HepG2 (cell line): ENCODE results near the gene FYB1. TPM values are rescaled to one million over a fixed set of nuclear protein-coding genes. Genes with fewer than 3 reads are reported as not detected.

Experiments
- ATF7 ChIP-seq, 2 experiments: fragments of 450-650 bp in 1 of 2; sonication (generic) in 1 of 2; formaldehyde crosslinking in 1 of 2; IDR thresholded peaks; 2 replicates each; pipeline versions ENCODE4 v1.4.0 to v1.6.1; 2016 to 2020; ENCODE audit warnings: antibody characterized with exemption in 1 of 2, mild to moderate bottlenecking in 1 of 2, missing genetic modification reagents in 1 of 2
- ELF3 ChIP-seq: IDR thresholded peaks from 2 replicates; pipeline ENCODE4 v1.6.1; 2016; ENCODE audit warnings: missing genetic modification reagents, missing compliant biosample characterization
- KDM2A ChIP-seq: sonication (generic); formaldehyde crosslinking; IDR thresholded peaks from 2 replicates; pipeline ENCODE4 v1.4.0; 2020; ENCODE audit warnings: low read depth, missing genetic modification reagents, borderline replicate concordance
- KMT2B ChIP-seq: IDR thresholded peaks from 2 replicates; pipeline ENCODE4 v1.6.1; 2016; ENCODE audit warnings: missing genetic modification reagents, missing compliant biosample characterization
- MXI1 ChIP-seq: IDR thresholded peaks from 3 replicates; pipeline ENCODE4 v1.6.1; 2012; ENCODE audit warnings: low read depth, low read length, inconsistent platforms, borderline replicate concordance
- NCOA1 ChIP-seq: sonication (generic); formaldehyde crosslinking; IDR thresholded peaks from 2 replicates; pipeline ENCODE4 v1.9.0; 2021; ENCODE audit warnings: missing genetic modification reagents
- PAF1 ChIP-seq: IDR thresholded peaks from 2 replicates; pipeline ENCODE4 v1.6.1; 2016; ENCODE audit warnings: missing genetic modification reagents, missing compliant biosample characterization
- PHF21A ChIP-seq: sonication (generic); formaldehyde crosslinking; IDR thresholded peaks from 2 replicates; pipeline ENCODE4 v1.5.0; 2020; ENCODE audit warnings: mild to moderate bottlenecking, missing genetic modification reagents
- REL ChIP-seq: sonication (generic); formaldehyde crosslinking; conservative IDR thresholded peaks from 2 replicates; pipeline ENCODE4 v1.8.0; 2022; ENCODE audit warnings: mild to moderate bottlenecking, missing genetic modification reagents, moderate library complexity
- SIX1 ChIP-seq: sonication (generic); formaldehyde crosslinking; IDR thresholded peaks from 2 replicates; pipeline ENCODE4 v1.4.0; 2020; ENCODE audit warnings: missing genetic modification reagents, borderline replicate concordance
- SMARCC2 ChIP-seq: fragments of 450-650 bp; IDR thresholded peaks from 2 replicates; pipeline ENCODE4 v1.6.1; 2017; ENCODE audit warnings: antibody characterized with exemption, mild to moderate bottlenecking
- SNAPC2 ChIP-seq: sonication (generic); formaldehyde crosslinking; IDR thresholded peaks from 2 replicates; pipeline ENCODE4 v1.8.1; 2022; ENCODE audit warnings: mild to moderate bottlenecking, missing genetic modification reagents
- TAF15 ChIP-seq: fragments of 200-400 bp; formaldehyde crosslinking; IDR thresholded peaks from one replicate; pipeline ENCODE4 v1.6.1; 2018; ENCODE audit warnings: mild to moderate bottlenecking, low read depth, low read length; ENCODE audit not compliant: poor library complexity, severe bottlenecking
- TBX2 ChIP-seq: sonication (generic); formaldehyde crosslinking; IDR thresholded peaks from 2 replicates; pipeline ENCODE4 v1.5.0; 2020; ENCODE audit warnings: missing genetic modification reagents, mild to moderate bottlenecking, borderline replicate concordance
- TEAD3 ChIP-seq: optimal IDR thresholded peaks from 2 replicates; pipeline ENCODE3; 2016; ENCODE audit warnings: borderline replicate concordance
- ZNF317 ChIP-seq: sonication (generic); formaldehyde crosslinking; IDR thresholded peaks from 2 replicates; pipeline ENCODE4 v1.5.0; 2020; ENCODE audit warnings: mild to moderate bottlenecking, missing genetic modification reagents
- ZNF564 ChIP-seq: sonication (generic); formaldehyde crosslinking; IDR thresholded peaks from 2 replicates; pipeline ENCODE4 v1.8.1; 2023; ENCODE audit warnings: mild to moderate bottlenecking, missing genetic modification reagents
- ZNF605 ChIP-seq: sonication (generic); formaldehyde crosslinking; IDR thresholded peaks from 2 replicates; pipeline ENCODE4 v1.8.0; 2022; ENCODE audit warnings: mild to moderate bottlenecking, missing genetic modification reagents
- polyA plus RNA-seq, 8 experiments: library from polyadenylated mRNA; depleted of rRNA in 3 of 8; stranded (reverse) in 7 of 8; unstranded in 1 of 8; fragments of >200 nt; fragmentation: Illumina TruSeq in 4 of 8; extraction: Trizol in 4 of 8; gene quantifications; 2 replicates each; pipeline versions ENCODE4 v1.2.1 to v1.2.3, GENCODE V29; 2011 to 2016; ENCODE audit warnings: low read depth in 4 of 8, missing spikeins in 1 of 8, mixed read lengths in 1 of 8; ENCODE audit not compliant: insufficient read depth in 1 of 8
- total RNA-seq, 5 experiments: library from RNA; depleted of rRNA; stranded (reverse); fragments of >200 nt; fragmentation: Illumina TruSeq; extraction: Trizol; gene quantifications; 2 replicates each; pipeline ENCODE4 v1.2.3, GENCODE V29; 2016; ENCODE audit warnings: low read depth in 1 of 5
- TF ChIP-seq, protein P1 (sequence below): sonication (generic); formaldehyde crosslinking; IDR thresholded peaks from 2 replicates; pipeline ENCODE4 v1.8.0; 2022; ENCODE audit warnings: mild to moderate bottlenecking, missing genetic modification reagents, moderate library complexity
- TF ChIP-seq, protein P2 (sequence below), 2 experiments: IDR thresholded peaks; 2 replicates each; pipeline ENCODE4 v1.6.1; 2011 to 2012; ENCODE audit warnings: low read length in 2 of 2, borderline replicate concordance in 1 of 2, low read depth in 1 of 2, mild to moderate bottlenecking in 1 of 2, moderate library complexity in 1 of 2
- TF ChIP-seq, protein P3 (sequence below): sonication (generic); formaldehyde crosslinking; IDR thresholded peaks from 2 replicates; pipeline ENCODE4 v1.5.1; 2020; ENCODE audit warnings: mild to moderate bottlenecking, missing genetic modification reagents, borderline replicate concordance

The FYB1 gene
- total and polyA plus RNA-seq, 2 of the 13 experiments (the other 11 are each of a cell fraction or from before 2014, with no cell fraction given): 0.03 TPM; not detected in 1

- TF ChIP-seq, protein P1, sequence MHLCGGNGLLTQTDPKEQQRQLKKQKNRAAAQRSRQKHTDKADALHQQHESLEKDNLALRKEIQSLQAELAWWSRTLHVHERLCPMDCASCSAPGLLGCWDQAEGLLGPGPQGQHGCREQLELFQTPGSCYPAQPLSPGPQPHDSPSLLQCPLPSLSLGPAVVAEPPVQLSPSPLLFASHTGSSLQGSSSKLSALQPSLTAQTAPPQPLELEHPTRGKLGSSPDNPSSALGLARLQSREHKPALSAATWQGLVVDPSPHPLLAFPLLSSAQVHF (CRISPR knock-in tag): no peak
- TF ChIP-seq, protein P2, sequence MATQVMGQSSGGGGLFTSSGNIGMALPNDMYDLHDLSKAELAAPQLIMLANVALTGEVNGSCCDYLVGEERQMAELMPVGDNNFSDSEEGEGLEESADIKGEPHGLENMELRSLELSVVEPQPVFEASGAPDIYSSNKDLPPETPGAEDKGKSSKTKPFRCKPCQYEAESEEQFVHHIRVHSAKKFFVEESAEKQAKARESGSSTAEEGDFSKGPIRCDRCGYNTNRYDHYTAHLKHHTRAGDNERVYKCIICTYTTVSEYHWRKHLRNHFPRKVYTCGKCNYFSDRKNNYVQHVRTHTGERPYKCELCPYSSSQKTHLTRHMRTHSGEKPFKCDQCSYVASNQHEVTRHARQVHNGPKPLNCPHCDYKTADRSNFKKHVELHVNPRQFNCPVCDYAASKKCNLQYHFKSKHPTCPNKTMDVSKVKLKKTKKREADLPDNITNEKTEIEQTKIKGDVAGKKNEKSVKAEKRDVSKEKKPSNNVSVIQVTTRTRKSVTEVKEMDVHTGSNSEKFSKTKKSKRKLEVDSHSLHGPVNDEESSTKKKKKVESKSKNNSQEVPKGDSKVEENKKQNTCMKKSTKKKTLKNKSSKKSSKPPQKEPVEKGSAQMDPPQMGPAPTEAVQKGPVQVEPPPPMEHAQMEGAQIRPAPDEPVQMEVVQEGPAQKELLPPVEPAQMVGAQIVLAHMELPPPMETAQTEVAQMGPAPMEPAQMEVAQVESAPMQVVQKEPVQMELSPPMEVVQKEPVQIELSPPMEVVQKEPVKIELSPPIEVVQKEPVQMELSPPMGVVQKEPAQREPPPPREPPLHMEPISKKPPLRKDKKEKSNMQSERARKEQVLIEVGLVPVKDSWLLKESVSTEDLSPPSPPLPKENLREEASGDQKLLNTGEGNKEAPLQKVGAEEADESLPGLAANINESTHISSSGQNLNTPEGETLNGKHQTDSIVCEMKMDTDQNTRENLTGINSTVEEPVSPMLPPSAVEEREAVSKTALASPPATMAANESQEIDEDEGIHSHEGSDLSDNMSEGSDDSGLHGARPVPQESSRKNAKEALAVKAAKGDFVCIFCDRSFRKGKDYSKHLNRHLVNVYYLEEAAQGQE (IDR thresholded peaks at IDR 0.05; ENCODE audit: borderline replicate concordance in 1 of 2, low read depth in 1 of 2, low read length in 2 of 2): peak in 1 of 2 experiments; percentile 31; a peak in 1 of 4 replicates
- TF ChIP-seq PAF1 (no peak), ZNF317 (CRISPR knock-in tag) (peak; percentile 61; the same call in 1 of the 2 replicates), MXI1 (no peak), SNAPC2 (no peak), REL (no peak), TEAD3 (peak; percentile 18), ATF7 (IDR thresholded peaks at IDR 0.05) (no peak), ATF7 (CRISPR knock-in tag; IDR thresholded peaks at IDR 0.05) (no peak), ZNF605 (CRISPR knock-in tag) (no peak), SIX1 (peak; percentile 31; the same call in 1 of the 2 replicates), ELF3 (CRISPR knock-in tag) (peak; percentile 47), KMT2B (no peak), TBX2 (CRISPR knock-in tag) (peak; percentile 17; the same call in 1 of the 2 replicates), ZNF564 (CRISPR knock-in tag) (no peak), SMARCC2 (no peak), PHF21A (no peak), NCOA1 (CRISPR knock-in tag) (no peak), TAF15 (no peak), KDM2A (peak; percentile 34; the same call in 1 of the 2 replicates)
- TF ChIP-seq, protein P3, sequence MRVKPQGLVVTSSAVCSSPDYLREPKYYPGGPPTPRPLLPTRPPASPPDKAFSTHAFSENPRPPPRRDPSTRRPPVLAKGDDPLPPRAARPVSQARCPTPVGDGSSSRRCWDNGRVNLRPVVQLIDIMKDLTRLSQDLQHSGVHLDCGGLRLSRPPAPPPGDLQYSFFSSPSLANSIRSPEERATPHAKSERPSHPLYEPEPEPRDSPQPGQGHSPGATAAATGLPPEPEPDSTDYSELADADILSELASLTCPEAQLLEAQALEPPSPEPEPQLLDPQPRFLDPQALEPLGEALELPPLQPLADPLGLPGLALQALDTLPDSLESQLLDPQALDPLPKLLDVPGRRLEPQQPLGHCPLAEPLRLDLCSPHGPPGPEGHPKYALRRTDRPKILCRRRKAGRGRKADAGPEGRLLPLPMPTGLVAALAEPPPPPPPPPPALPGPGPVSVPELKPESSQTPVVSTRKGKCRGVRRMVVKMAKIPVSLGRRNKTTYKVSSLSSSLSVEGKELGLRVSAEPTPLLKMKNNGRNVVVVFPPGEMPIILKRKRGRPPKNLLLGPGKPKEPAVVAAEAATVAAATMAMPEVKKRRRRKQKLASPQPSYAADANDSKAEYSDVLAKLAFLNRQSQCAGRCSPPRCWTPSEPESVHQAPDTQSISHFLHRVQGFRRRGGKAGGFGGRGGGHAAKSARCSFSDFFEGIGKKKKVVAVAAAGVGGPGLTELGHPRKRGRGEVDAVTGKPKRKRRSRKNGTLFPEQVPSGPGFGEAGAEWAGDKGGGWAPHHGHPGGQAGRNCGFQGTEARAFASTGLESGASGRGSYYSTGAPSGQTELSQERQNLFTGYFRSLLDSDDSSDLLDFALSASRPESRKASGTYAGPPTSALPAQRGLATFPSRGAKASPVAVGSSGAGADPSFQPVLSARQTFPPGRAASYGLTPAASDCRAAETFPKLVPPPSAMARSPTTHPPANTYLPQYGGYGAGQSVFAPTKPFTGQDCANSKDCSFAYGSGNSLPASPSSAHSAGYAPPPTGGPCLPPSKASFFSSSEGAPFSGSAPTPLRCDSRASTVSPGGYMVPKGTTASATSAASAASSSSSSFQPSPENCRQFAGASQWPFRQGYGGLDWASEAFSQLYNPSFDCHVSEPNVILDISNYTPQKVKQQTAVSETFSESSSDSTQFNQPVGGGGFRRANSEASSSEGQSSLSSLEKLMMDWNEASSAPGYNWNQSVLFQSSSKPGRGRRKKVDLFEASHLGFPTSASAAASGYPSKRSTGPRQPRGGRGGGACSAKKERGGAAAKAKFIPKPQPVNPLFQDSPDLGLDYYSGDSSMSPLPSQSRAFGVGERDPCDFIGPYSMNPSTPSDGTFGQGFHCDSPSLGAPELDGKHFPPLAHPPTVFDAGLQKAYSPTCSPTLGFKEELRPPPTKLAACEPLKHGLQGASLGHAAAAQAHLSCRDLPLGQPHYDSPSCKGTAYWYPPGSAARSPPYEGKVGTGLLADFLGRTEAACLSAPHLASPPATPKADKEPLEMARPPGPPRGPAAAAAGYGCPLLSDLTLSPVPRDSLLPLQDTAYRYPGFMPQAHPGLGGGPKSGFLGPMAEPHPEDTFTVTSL: peak; percentile 77; the same call in 1 of the 2 replicates
Measured at GRCh38 chr5:39100851-39101396, 118.4 kb downstream of the FYB1 start (continued).
